COLO829 (cell line): Measurements from ENCODE around the gene DYNC2LI1.
"Not testable (repeated sequence)": the region's sequence is repeated elsewhere in the genome, so short reads cannot be mapped to it uniquely, and the experiment has no call there.

Experiments
- DNase-seq: peaks from one replicate; pipeline ENCODE4 v3.0.0; 2012; ENCODE audit warnings: low spot score

Gene DYNC2LI1

GRCh38 chr2:43773876-43774613 lies at the start of gene DYNC2LI1:
Gene DYNC2LI1 (plus strand): TSS chr2:43774039. CDS start chr2:43774139, 100 bp downstream.
- peak; percentile 89 for DNase-seq

- DNase-seq, result no peak
These were observed 48.9 kb upstream of the DYNC2LI1 start for GRCh38 chr2:43724728-43725526.

- no peak for DNase-seq
These were observed 48.1 kb upstream of the DYNC2LI1 start for GRCh38 chr2:43725711-43726246.

GRCh38 chr2:43726961-43727633 lies 46.7 kb upstream of the DYNC2LI1 start:
- not testable (repeated sequence) for DNase-seq

DNA sequence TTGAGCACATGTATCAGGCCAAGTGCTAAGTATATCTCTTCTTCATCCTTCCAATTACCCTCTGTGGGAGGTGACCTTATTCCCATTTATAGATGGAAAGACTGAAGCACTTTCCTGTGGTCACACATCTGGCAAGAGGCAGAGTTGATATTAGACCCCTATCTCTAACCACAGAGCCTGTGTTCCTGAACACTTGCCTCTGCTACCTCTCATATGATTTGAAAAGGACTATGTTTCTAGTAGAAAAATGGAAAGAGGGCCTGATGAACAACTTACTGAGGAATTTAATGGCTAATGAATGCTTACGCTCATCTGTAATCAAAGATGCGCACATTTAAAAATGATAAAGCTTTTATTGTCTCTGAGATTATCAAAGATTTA lies 46.2 kb upstream of the DYNC2LI1 start:
- DNase-seq, result no peak

- no peak for DNase-seq
These were observed 44.2 kb upstream of the DYNC2LI1 start for GRCh38 chr2:43729491-43730174.

DNA sequence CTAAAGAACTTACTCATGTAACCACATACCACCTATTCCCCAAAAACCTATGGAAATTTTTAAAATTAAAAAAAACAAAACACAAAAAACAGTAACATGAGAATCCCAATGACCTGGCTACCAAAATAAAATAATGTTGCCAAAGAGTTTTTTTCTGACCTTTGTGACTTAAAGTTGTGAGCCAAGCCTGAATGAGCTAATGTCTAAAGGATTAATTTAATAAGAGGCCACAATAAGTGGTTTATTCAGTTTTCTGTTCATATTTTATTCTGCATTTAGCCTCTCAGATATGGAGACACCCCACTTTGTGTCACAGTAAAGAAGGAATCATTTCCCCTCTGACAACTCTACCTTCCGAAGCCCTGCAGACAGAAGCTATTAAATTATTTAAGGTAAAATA lies 42.6 kb upstream of the DYNC2LI1 start:
- DNase-seq, result no peak

DNA sequence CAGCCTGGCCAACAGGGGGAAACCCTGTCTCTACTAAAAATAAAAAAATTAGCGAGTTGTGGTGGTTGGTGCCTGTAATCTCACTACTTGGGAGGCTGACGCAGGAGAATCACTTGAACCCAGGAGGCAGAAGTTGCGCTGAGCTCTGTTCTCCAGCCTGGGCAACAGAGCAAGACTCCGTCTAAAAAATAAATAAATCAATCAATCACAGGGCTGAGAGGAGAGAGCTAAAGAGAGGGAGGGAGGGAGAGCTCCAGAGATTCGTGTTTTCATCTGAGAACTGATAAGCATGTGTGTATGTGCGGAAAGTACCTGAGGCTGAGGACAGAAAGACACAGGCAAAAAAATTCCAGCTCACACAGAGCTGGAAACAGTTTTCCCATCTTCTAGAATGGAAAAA lies 37.2 kb upstream of the DYNC2LI1 start:
- no peak for DNase-seq

DNA sequence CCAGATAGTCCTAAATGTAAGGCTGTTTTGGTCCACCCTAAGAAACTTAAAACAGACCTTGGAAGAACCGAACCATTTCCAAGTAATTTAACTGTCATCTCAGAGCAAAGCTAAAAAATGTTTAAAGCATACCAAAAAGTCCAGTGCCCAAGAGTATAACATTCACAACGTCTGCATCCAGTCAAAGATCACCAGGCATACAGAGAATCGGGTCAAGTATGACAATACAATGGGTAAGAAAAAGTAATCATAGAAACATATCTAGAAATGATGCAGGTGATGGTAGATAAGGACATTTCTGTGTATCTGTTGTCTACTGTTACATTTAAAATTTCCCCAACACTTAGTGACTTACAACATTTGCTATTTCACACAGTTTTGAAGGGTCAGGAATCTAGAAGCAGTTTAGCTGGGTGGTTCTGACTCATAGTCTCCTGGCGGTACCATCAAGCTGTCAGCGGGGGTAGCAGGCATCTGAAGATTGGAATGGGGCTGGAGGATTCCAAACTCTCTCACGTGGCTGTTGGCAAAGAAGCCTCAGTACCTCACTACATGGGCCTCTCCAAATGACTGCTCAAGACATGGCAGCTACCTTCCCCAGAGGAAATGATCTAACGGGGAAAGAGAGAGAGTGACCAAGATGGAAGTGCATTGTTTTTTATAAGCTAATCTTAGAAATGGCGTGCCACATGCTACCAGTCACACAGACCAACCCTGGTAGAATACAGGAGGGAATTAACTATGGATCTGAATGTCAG lies 36.6 kb upstream of the DYNC2LI1 start:
- DNase-seq, result no peak

GRCh38 chr2:43737855-43738254 lies 36.0 kb upstream of the DYNC2LI1 start:
- no peak for DNase-seq

- no peak for DNase-seq
These were observed 35.6 kb upstream of the DYNC2LI1 start for GRCh38 chr2:43738257-43738656.

GRCh38 chr2:43743706-43744105 lies 30.1 kb upstream of the DYNC2LI1 start:
- no peak for DNase-seq

GRCh38 chr2:43745457-43745856 lies 28.4 kb upstream of the DYNC2LI1 start:
- DNase-seq, result no peak

DNA sequence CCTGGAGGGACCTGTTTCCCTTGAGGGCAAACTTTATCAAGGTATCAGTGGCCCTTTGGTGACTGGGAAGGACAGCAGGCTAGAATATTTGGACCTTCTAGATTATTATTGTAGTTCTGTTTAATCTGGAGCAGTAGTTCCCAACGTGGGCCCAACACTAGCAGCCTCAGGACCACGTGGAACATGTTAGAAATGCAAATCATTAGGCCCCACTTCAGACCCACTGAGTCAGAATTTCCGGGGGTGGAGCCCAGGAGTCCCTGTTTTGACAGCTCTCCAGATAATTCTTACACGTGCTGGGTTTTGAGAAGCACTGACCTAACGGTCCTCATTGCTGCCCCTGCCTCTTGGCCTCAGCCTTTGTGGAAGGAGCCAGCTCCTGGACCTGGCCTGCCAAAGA lies 25.5 kb upstream of the DYNC2LI1 start:
- no peak for DNase-seq

DNA sequence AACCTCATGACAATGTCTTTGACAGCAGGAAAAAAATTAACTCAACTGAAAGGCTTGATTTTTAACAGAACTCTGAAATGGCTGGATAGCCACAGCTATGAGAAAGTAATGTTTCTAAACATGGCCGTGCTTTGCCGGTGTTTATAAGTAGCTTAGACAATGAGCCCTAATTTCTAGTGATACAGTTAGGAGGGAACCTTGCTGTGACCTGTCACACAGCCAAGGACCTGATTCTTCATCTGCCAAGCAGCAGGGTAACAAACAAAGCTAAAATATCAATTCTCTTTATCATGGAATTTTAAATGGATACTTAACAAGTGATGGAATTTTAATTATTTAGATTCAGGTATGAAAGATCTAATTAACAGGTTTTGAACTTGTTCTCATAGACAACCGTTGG lies 24.3 kb upstream of the DYNC2LI1 start:
- no peak for DNase-seq

DNA sequence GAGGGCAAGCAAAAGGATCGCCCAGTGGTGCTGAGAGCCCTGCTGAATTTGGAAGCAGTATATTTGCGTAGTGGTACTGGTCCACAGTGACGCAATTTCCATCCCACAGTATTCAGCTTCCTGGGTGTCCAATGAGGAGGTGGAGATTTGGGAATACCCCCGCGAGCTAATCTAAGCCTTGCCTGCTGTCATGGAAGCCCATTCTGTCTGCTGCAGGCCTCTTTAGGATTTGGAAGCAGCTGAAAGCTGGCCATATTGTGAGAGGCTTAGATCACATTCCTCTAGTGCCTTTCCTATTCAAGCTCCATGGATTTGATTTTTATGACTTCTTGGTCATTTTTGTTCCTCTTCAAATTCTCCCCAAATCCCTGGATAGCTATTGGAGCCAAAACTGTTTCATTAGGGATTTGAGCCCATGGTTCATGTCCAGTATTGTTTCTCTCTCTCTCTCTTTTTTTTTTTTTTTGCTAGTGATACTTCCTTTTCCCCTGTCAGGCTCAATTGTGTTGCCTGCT lies 22.3 kb upstream of the DYNC2LI1 start:
- DNase-seq, result no peak

DNA sequence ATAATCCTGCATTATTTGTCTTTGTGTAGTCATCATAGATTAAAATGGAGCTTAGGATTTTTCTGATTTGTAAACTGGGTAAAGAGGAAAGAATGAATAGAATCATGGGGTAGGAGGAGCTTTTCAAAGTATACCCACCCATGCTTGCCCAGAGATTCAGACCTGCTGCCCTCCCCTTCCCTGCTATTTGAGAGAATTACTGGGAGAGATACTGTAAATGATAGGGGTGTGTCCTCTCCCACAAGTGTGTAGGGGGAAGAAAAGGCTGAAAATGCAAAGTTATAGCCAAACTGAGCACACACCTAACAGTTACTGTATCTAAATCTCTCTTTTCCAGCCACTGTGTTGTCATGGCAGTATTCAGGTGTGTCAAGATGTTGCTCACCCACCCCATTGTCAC lies 21.5 kb upstream of the DYNC2LI1 start:
- DNase-seq, result no peak

DNA sequence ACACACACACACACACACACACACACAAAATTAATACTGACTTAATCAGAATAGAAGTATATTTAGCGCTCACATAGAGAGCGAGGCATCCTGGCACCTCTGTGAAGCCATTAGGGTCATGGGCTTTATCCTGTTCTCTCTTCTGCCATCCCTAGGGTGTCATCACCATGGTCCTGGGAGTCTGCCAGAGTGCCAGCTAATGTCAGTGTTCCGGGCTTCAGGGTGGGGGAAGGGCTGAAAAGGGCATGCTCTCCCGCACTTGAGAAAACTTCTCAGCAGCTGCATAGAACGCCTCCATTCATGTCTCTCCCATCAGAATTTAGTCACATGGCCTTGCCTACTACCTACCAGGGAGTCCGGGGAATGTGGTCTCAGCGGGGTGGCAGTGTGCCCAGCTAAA lies 19.7 kb upstream of the DYNC2LI1 start:
- peak; percentile 59 for DNase-seq

DNA sequence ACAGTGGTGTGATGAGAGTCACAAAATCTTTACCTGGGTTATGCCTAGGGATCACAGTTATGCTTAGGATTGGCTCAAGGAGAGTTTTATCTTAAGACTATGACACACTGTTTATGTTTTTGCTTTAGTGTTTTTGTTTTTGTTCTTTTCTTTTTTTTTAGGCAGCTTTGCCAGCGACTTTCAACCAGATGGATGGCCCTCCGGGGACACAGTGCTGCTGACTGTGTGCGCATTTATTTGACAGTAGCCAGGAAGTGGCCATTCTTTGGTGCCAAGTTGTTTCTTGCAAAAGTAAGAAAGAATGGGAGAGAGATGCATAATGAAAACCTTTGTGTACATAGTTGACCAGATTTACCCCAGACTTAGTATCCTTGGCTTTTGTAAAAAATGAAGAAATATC lies 15.1 kb upstream of the DYNC2LI1 start:
- no peak for DNase-seq

- peak; percentile 49 for DNase-seq
These were observed 14.6 kb upstream of the DYNC2LI1 start for GRCh38 chr2:43759195-43759594.

DNA sequence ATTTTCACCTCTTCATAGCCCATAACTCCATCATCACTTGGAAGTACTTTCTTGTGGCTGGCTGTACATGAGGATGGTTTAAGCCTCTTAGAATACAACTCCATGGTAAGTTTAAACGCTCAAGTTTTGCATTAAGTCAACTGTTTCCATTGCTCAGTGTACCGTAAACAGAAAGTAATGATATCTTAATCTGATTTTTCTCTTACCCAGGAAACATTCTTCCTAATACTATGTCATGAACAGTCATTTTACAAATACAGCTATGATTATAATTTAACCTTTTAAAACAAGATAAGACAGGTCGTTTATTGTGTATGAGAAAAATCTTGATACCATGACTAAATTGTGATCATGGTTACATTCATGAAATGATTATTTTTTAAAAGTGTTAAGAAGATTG lies 11.6 kb upstream of the DYNC2LI1 start:
- DNase-seq, result no peak
